K562 (cell line): ENCODE results near the gene PPDPF. TPM values are rescaled to one million over a fixed set of nuclear protein-coding genes. Genes with fewer than 3 reads are reported as not detected.
A peak's percentile ranks its signal among the peaks of the same experiment; 100 is the strongest.

Experiments used
- CBFA2T3 ChIP-seq: fragments of 450-650 bp; IDR thresholded peaks from 2 replicates; pipeline ENCODE4 v1.6.1; 2017
- CBX8 ChIP-seq: fragments of 200-600 bp; sonication (generic); IDR thresholded peaks from 2 replicates; pipeline ENCODE4 v1.6.1; 2012; ENCODE audit warnings: borderline replicate concordance, mixed run types, low read depth, mild to moderate bottlenecking, moderate library complexity, mixed read lengths, low read length, control low read depth, inconsistent platforms; ENCODE audit not compliant: poor library complexity, severe bottlenecking; ENCODE audit errors: extremely low read depth
- CEBPB ChIP-seq: fragments of 450-650 bp; IDR thresholded peaks from 2 replicates; pipeline ENCODE4 v1.6.1; 2016; ENCODE audit warnings: missing genetic modification characterization, missing compliant biosample characterization
- CHD1 ChIP-seq: fragments of 200-600 bp; sonication (generic); IDR thresholded peaks from one replicate; pipeline ENCODE4 v1.6.1; 2012; ENCODE audit warnings: mild to moderate bottlenecking, moderate library complexity, low read length, inconsistent platforms
- DDX20 ChIP-seq: fragments of 450-650 bp; IDR thresholded peaks from 2 replicates; pipeline ENCODE4 v1.6.1; 2016; ENCODE audit warnings: missing genetic modification characterization, low read depth, mild to moderate bottlenecking, missing compliant biosample characterization, moderate library complexity
- EHMT2 ChIP-seq: fragments of 450-650 bp; IDR thresholded peaks from 2 replicates; pipeline ENCODE4 v1.6.1; 2018; ENCODE audit warnings: antibody characterized with exemption
- FOXA1 ChIP-seq: fragments of 450-650 bp; IDR thresholded peaks from 2 replicates; pipeline ENCODE4 v1.6.1; 2016; ENCODE audit warnings: mild to moderate bottlenecking, borderline replicate concordance
- HINFP ChIP-seq: fragments of 450-650 bp; conservative IDR thresholded peaks from 2 replicates; pipeline ENCODE4 v1.6.1; 2016; ENCODE audit warnings: missing genetic modification characterization, low read depth, mild to moderate bottlenecking, control low read depth, missing compliant biosample characterization
- MXD1 ChIP-seq: fragments of 250-450 bp; sonication (Bioruptor Pico); IDR thresholded peaks from 2 replicates; pipeline ENCODE4 v1.8.0; 2021; ENCODE audit warnings: borderline replicate concordance, mild to moderate bottlenecking, moderate library complexity; ENCODE audit not compliant: poor library complexity, severe bottlenecking
- MYNN ChIP-seq, 2 experiments: sonication (generic); formaldehyde crosslinking in 1 of 2; IDR thresholded peaks; 2 replicates each; pipeline versions ENCODE4 v1.5.0 to v1.6.1; 2016 to 2020; ENCODE audit warnings: antibody characterized with exemption in 1 of 2, missing genetic modification reagents in 1 of 2
- PHB2 ChIP-seq: fragments of 450-650 bp; IDR thresholded peaks from 2 replicates; pipeline ENCODE4 v1.6.1; 2017; ENCODE audit warnings: low read depth
- PTBP1 ChIP-seq: fragments of 200-400 bp; formaldehyde crosslinking; IDR thresholded peaks from 2 replicates; pipeline ENCODE4 v1.6.1; 2017; ENCODE audit warnings: low read depth, low read length
- RBM25 ChIP-seq: fragments of 200-400 bp; formaldehyde crosslinking; IDR thresholded peaks from 2 replicates; pipeline ENCODE4 v1.6.1; 2018; ENCODE audit warnings: low read length, low read depth, moderate library complexity; ENCODE audit not compliant: severe bottlenecking
- RHOXF2B ChIP-seq: fragments of 250-450 bp; sonication (Bioruptor Pico); conservative IDR thresholded peaks from 2 replicates; pipeline ENCODE4 v1.5.1; 2021
- RREB1 ChIP-seq: fragments of 250-450 bp; sonication (Bioruptor Pico); IDR thresholded peaks from 2 replicates; pipeline ENCODE4 v1.4.0; 2020
- TAL1 ChIP-seq: fragments of 450-650 bp; IDR thresholded peaks from 2 replicates; pipeline ENCODE4 v1.6.1; 2016; ENCODE audit warnings: mild to moderate bottlenecking
- TCF7 ChIP-seq: sonication (generic); IDR thresholded peaks from 2 replicates; pipeline ENCODE4 v1.6.1; 2016; ENCODE audit warnings: antibody characterized with exemption, borderline replicate concordance
- TEAD1 ChIP-seq, 2 experiments: fragments of 450-650 bp in 1 of 2; sonication (generic) in 1 of 2; formaldehyde crosslinking; IDR thresholded peaks; 2 replicates each; pipeline versions ENCODE4 v1.4.0 to v1.8.0; 2020 to 2022; ENCODE audit warnings: mild to moderate bottlenecking in 2 of 2, missing genetic modification reagents in 1 of 2
- ZBTB7A ChIP-seq: IDR thresholded peaks from 2 replicates; pipeline ENCODE4 v1.6.1; 2011; ENCODE audit warnings: low read depth, mild to moderate bottlenecking, low read length, moderate library complexity, borderline replicate concordance; ENCODE audit not compliant: control insufficient read depth
- ZNF197 ChIP-seq: fragments of 200-800 bp; sonication (Bioruptor generic); IDR thresholded peaks from 2 replicates; pipeline ENCODE4 v1.6.1; 2016; ENCODE audit warnings: low read depth, missing genetic modification characterization, missing compliant biosample characterization
- polyA plus RNA-seq, 8 experiments: library from polyadenylated mRNA; depleted of rRNA in 4 of 8; stranded (reverse) in 5 of 8; unstranded in 3 of 8; fragments of >200 nt; fragmentation: Nextera tagmentation in 2 of 8; fragmentation: Illumina TruSeq in 1 of 8; extraction: Ambion mirVana in 2 of 8; extraction: Trizol in 1 of 8; gene quantifications; 2 replicates each; pipeline versions ENCODE4 v1.2.1 to v1.2.3, GENCODE V29; 2011 to 2014; ENCODE audit warnings: inconsistent platforms in 1 of 8, missing spikeins in 1 of 8
- total RNA-seq, 7 experiments: library from RNA; depleted of rRNA in 6 of 7; stranded (reverse); fragments of >200 nt in 6 of 7; fragmentation: Illumina TruSeq in 2 of 7; extraction: Trizol in 2 of 7; gene quantifications; 2 replicates each; pipeline versions ENCODE4 v1.2.1 to v1.2.3, GENCODE V29; 2011 to 2021; ENCODE audit warnings: low replicate concordance in 1 of 7

The PPDPF gene
- total and polyA plus RNA-seq, 9 of the 15 experiments (the other 6 are each of a cell fraction or from before 2014, with no cell fraction given) = 0.77 to 233 (median 10.5) TPM

- TF ChIP-seq MYNN (IDR thresholded peaks at IDR 0.05) (no peak), MYNN (CRISPR knock-in tag; IDR thresholded peaks at IDR 0.05) (no peak), DDX20 (tag) (no peak), CBX8 (no peak), ZBTB7A (peak; percentile 69; the same call in 1 of the 2 replicates), ZNF197 (CRISPR knock-in tag) (no peak), EHMT2 (no peak), FOXA1 (no peak), RHOXF2B (CRISPR knock-in tag) (no peak), PTBP1 (no peak), CBFA2T3 (no peak), PHB2 (no peak), RBM25 (no peak), HINFP (no peak), TEAD1 (CRISPR knock-in tag; IDR thresholded peaks at IDR 0.05) (peak in 1 of 2 experiments; percentile 61; a peak in 1 of 4 replicates), CEBPB (tag) (no peak), TAL1 (no peak), TCF7 (no peak), RREB1 (no peak), MXD1 (CRISPR knock-in tag) (no peak), CHD1 (peak; percentile 80)
These were observed 503 bp downstream of the PPDPF start (continued) for GRCh38 chr20:63520934-63521601.
